22Rv1 (cell line): Measurements from ENCODE around the gene EMX2.

Experiments
- ZFX ChIP-seq: fragments of 450-650 bp; IDR thresholded peaks from 2 replicates; pipeline ENCODE4 v1.6.1; 2017; ENCODE audit warnings: antibody characterized with exemption, borderline replicate concordance
- TF ChIP-seq, protein P1 (sequence below): fragments of 450-650 bp; IDR thresholded peaks from 2 replicates; pipeline ENCODE4 v1.5.1; 2017; ENCODE audit warnings: mild to moderate bottlenecking

DNA sequence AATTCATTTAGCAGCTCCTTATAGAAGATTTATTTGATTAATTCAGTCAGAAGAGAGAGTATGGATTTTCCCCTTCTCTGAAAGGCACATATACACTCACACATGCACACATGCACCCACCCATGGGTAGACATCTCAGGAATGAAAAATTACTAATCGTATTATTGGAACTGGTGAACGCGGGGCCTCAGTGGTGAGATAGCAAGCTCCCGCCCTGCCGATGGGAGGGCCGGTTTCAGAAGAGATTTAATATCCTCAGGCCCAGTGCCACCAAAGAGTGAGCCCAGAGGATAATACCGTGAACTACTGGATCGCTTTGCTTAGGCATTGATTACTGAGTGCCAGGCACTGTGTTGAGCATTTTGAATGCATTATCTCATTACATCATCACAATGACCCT is 38.0 kb upstream of the EMX2 start:
- TF ChIP-seq, protein P1, sequence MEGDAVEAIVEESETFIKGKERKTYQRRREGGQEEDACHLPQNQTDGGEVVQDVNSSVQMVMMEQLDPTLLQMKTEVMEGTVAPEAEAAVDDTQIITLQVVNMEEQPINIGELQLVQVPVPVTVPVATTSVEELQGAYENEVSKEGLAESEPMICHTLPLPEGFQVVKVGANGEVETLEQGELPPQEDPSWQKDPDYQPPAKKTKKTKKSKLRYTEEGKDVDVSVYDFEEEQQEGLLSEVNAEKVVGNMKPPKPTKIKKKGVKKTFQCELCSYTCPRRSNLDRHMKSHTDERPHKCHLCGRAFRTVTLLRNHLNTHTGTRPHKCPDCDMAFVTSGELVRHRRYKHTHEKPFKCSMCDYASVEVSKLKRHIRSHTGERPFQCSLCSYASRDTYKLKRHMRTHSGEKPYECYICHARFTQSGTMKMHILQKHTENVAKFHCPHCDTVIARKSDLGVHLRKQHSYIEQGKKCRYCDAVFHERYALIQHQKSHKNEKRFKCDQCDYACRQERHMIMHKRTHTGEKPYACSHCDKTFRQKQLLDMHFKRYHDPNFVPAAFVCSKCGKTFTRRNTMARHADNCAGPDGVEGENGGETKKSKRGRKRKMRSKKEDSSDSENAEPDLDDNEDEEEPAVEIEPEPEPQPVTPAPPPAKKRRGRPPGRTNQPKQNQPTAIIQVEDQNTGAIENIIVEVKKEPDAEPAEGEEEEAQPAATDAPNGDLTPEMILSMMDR, result no peak
- TF ChIP-seq ZFX, result no peak
